Measurements from ENCODE around the gene RINL.
"Not testable (repeated sequence)": the region's sequence is repeated elsewhere in the genome, so short reads cannot be mapped to it uniquely, and the experiment has no call there.

- not testable (repeated sequence) for TF ChIP-seq POLR2A, CTCF (IDR thresholded peaks at IDR 0.05)
Observed at GRCh38 chr19:38873400-38873799, 4.7 kb downstream of the RINL start.

Data from lower leg skin (tissue), 3 donors.